SK-N-SH (cell line): ENCODE data around the gene PECR. TPM values are rescaled to one million over a fixed set of nuclear protein-coding genes. Genes with fewer than 3 reads are reported as not detected.

Experiments used
- CTCF ChIA-PET: fragments of 300-600, 350-600 bp; formaldehyde crosslinking; extraction: SDS; loops from one replicate; lab custom pipeline; 2021; lab: Yijun Ruan, JAX
- POLR2A ChIA-PET: fragments of 350-600 bp; sonication (Branson Sonifier 250); formaldehyde crosslinking; extraction: SDS; loops from one replicate; lab custom pipeline; 2020; ENCODE audit warnings: antibody characterized with exemption, inconsistent platforms; lab: Yijun Ruan, JAX
- DNase-seq: peaks from one replicate; pipeline ENCODE4 v3.0.0; 2012
- H2AFZ ChIP-seq: fragments of 200-600 bp; sonication (generic); 2 replicates; pipeline ENCODE4 v1.8.1; 2016; ENCODE audit warnings: antibody characterized with exemption, mild to moderate bottlenecking, low read depth
- H3F3A ChIP-seq: fragments of 200-600 bp; sonication (generic); replicated peaks from 2 replicates; pipeline ENCODE3; 2016; ENCODE audit warnings: antibody characterized with exemption, mild to moderate bottlenecking; ENCODE audit not compliant: insufficient read depth
- H3K27ac ChIP-seq, 2 experiments: fragments of 200-500 bp in 1 of 2; fragments of 200-600 bp in 1 of 2; sonication (Bioruptor generic) in 1 of 2; sonication (generic), shearing (Covaris generic) in 1 of 2; 2 replicates each; pipeline versions ENCODE4 v1.5.1 to v1.6.1; 2014 to 2016; ENCODE audit warnings: low read depth in 2 of 2, inconsistent platforms in 1 of 2, low read length in 1 of 2, mild to moderate bottlenecking in 1 of 2, mixed read lengths in 1 of 2
- H3K27me3 ChIP-seq: fragments of 200-600 bp; sonication (generic), shearing (Covaris generic); 2 replicates; pipeline ENCODE4 v1.6.1; 2016; ENCODE audit warnings: mixed run types; ENCODE audit not compliant: insufficient read depth
- H3K36me3 ChIP-seq, 2 experiments: fragments of 200-500 bp in 1 of 2; fragments of 200-600 bp in 1 of 2; sonication (Bioruptor generic) in 1 of 2; sonication (generic) in 1 of 2; replicated peaks in 1 of 2; 2 replicates each; pipeline versions ENCODE3 to v1.5.1; 2014 to 2016; ENCODE audit warnings: low read length in 1 of 2, mild to moderate bottlenecking in 1 of 2; ENCODE audit not compliant: insufficient read depth in 2 of 2, control insufficient read depth in 1 of 2
- H3K4me1 ChIP-seq, 2 experiments: fragments of 200-500 bp in 1 of 2; fragments of 200-600 bp in 1 of 2; sonication (Bioruptor generic) in 1 of 2; sonication (generic), shearing (Covaris generic) in 1 of 2; 2 replicates each; pipeline versions ENCODE4 v1.5.1 to v1.6.1; 2014 to 2016; ENCODE audit warnings: low read depth in 1 of 2, low read length in 1 of 2, mixed run types in 1 of 2; ENCODE audit not compliant: insufficient read depth in 2 of 2, control insufficient read depth in 1 of 2
- H3K4me2 ChIP-seq: fragments of 200-600 bp; sonication (generic), shearing (Covaris generic); 2 replicates; pipeline ENCODE4 v1.6.1; 2017; ENCODE audit warnings: mixed run types
- H3K4me3 ChIP-seq, 2 experiments: fragments of 200-500 bp in 1 of 2; fragments of 200-600 bp in 1 of 2; sonication (Bioruptor generic) in 1 of 2; sonication (generic), shearing (Covaris generic) in 1 of 2; 2 replicates each; pipeline versions ENCODE4 v1.5.1 to v1.8.1; 2014 to 2016; ENCODE audit warnings: low read depth in 2 of 2, inconsistent platforms in 1 of 2, low read length in 1 of 2, mild to moderate bottlenecking in 1 of 2, mixed read lengths in 1 of 2, moderate library complexity in 1 of 2
- H3K79me2 ChIP-seq: fragments of 200-600 bp; sonication (generic); 2 replicates; pipeline ENCODE4 v1.8.1; 2017; ENCODE audit warnings: mild to moderate bottlenecking; ENCODE audit not compliant: insufficient read depth
- H3K9ac ChIP-seq: fragments of 200-600 bp; sonication (generic); 2 replicates; pipeline ENCODE4 v1.6.1; 2017; ENCODE audit warnings: mixed run types
- H3K9me2 ChIP-seq: fragments of 200-600 bp; sonication (generic); 2 replicates; pipeline ENCODE4 v1.6.1; 2017; ENCODE audit warnings: mixed run types
- H3K9me3 ChIP-seq: fragments of 200-600 bp; sonication (generic); 2 replicates; pipeline ENCODE4 v1.6.1; 2017; ENCODE audit warnings: mixed run types, mild to moderate bottlenecking, moderate library complexity
- H4K20me1 ChIP-seq: fragments of 200-600 bp; sonication (generic); 2 replicates; pipeline ENCODE4 v1.6.1; 2017; ENCODE audit warnings: mild to moderate bottlenecking, mixed run types; ENCODE audit not compliant: insufficient read depth
- ELF1 ChIP-seq: IDR thresholded peaks from 2 replicates; pipeline ENCODE4 v1.4.0; 2012
- EP300 ChIP-seq, 2 experiments: IDR thresholded peaks; 2 replicates each; pipeline versions ENCODE4 v1.4.0 to v1.6.1; 2012; ENCODE audit warnings: borderline replicate concordance in 1 of 2, low read depth in 1 of 2, low read length in 1 of 2
- EZH2phosphoT487 ChIP-seq: fragments of 200-600 bp; sonication (generic); IDR thresholded peaks from 2 replicates; pipeline ENCODE4 v1.6.1; 2017; ENCODE audit warnings: low read depth, mixed run types, mild to moderate bottlenecking, antibody characterized with exemption, moderate library complexity, borderline replicate concordance
- GABPA ChIP-seq: IDR thresholded peaks from 2 replicates; pipeline ENCODE4 v1.4.0; 2012; ENCODE audit warnings: low read depth, mild to moderate bottlenecking
- GATA2 ChIP-seq: sonication (generic); formaldehyde crosslinking; IDR thresholded peaks from 2 replicates; pipeline ENCODE4 v1.5.0; 2020; ENCODE audit warnings: mild to moderate bottlenecking, missing genetic modification reagents
- IRF3 ChIP-seq: fragments of 150-350 bp; IDR thresholded peaks from 2 replicates; pipeline ENCODE4 v1.6.1; 2016; ENCODE audit warnings: mild to moderate bottlenecking, low read depth, low read length
- MAX ChIP-seq: IDR thresholded peaks from 2 replicates; pipeline ENCODE4 v1.4.0; 2012; ENCODE audit warnings: low read depth
- MXI1 ChIP-seq: IDR thresholded peaks from 2 replicates; pipeline ENCODE4 v1.6.1; 2012; ENCODE audit warnings: mild to moderate bottlenecking, low read depth, low read length, improper control_type of control experiment
- NFIC ChIP-seq: IDR thresholded peaks from 2 replicates; pipeline ENCODE4 v1.4.0; 2012; ENCODE audit warnings: borderline replicate concordance
- PBX3 ChIP-seq: IDR thresholded peaks from 2 replicates; pipeline ENCODE4; 2012
- POLR2AphosphoS5 ChIP-seq: IDR thresholded peaks from 2 replicates; pipeline ENCODE4 v1.6.1; 2012; ENCODE audit warnings: low read depth, low read length
- RAD21 ChIP-seq: IDR thresholded peaks from 2 replicates; pipeline ENCODE4 v1.6.1; 2012; ENCODE audit warnings: mild to moderate bottlenecking, low read length
- RCOR1 ChIP-seq: fragments of 150-350 bp; IDR thresholded peaks from 2 replicates; pipeline ENCODE4 v1.6.1; 2017; ENCODE audit warnings: antibody characterized with exemption, low read length
- REST ChIP-seq: IDR thresholded peaks from 2 replicates; pipeline ENCODE4 v1.6.1; 2012; ENCODE audit warnings: mild to moderate bottlenecking, low read depth, low read length, moderate library complexity
- RFX5 ChIP-seq: IDR thresholded peaks from 2 replicates; pipeline ENCODE4 v1.6.1; 2012; ENCODE audit warnings: mild to moderate bottlenecking, improper control_type of control experiment, low read length
- RXRA ChIP-seq: IDR thresholded peaks from 2 replicates; pipeline ENCODE4 v1.4.0; 2012; ENCODE audit warnings: low read depth, mild to moderate bottlenecking, borderline replicate concordance
- SIN3A ChIP-seq: IDR thresholded peaks from 2 replicates; pipeline ENCODE4 v1.6.1; 2012; ENCODE audit warnings: low read depth, mild to moderate bottlenecking, low read length, moderate library complexity, borderline replicate concordance
- SMC3 ChIP-seq: IDR thresholded peaks from 2 replicates; pipeline ENCODE4 v1.6.1; 2012; ENCODE audit warnings: low read depth, low read length, improper control_type of control experiment
- TCF12 ChIP-seq: IDR thresholded peaks from 2 replicates; pipeline ENCODE4 v1.4.0; 2012
- TEAD4 ChIP-seq: IDR thresholded peaks from 2 replicates; pipeline ENCODE4 v1.4.0; 2012; ENCODE audit warnings: mild to moderate bottlenecking, borderline replicate concordance; ENCODE audit not compliant: insufficient read depth
- USF1 ChIP-seq: IDR thresholded peaks from 2 replicates; pipeline ENCODE4 v1.4.0; 2012; ENCODE audit warnings: low read depth, borderline replicate concordance
- ZBTB33 ChIP-seq: IDR thresholded peaks from 2 replicates; pipeline ENCODE4 v1.4.0; 2012; ENCODE audit warnings: low read depth, borderline replicate concordance
- WGBS: methylation state at CpG from one replicate; pipeline ENCODE4 v1.1.6; 2017; ENCODE audit warnings: low lambda C conversion rate; 5-methylcytosine and 5-hydroxymethylcytosine counted together
- polyA plus RNA-seq, 3 experiments: library from polyadenylated mRNA; depleted of rRNA; stranded (reverse); fragments of >200 nt; gene quantifications; 2 replicates each; pipeline ENCODE4 v1.2.3, GENCODE V29; 2012

PECR gene
- polyA plus RNA-seq, 1 of the 3 experiments (the other 2 are of a cell fraction), result 18.6 TPM

- no peak for TF ChIP-seq RFX5
- no peak for TF ChIP-seq RAD21
- TF ChIP-seq POLR2AphosphoS5, result peak; percentile 88; the same call in 1 of the 2 replicates
Observed at GRCh38 chr2:216114714-216115531, 33.3 kb upstream of the PECR start (continued).

GRCh38 chr2:216114382-216114713 lies 32.7 kb upstream of the PECR start:
- Histone ChIP-seq H3K79me2 (peaks cover 92% of the 10 kb centered on the region), H3K4me3 (peak overlapping the region in 1 of 2 experiments; percentile 63; a peak in 1 of 4 replicates)
- CTCF ChIA-PET, result interaction anchor here (0.6 to 1.4 kb wide), 13 partner anchors 9 to 770 kb away, joined by 3 to 7 read pairs (median 4); no protein-coding TSS in a partner anchor
- TF ChIP-seq GATA2 (CRISPR knock-in tag) (no peak), SIN3A (no peak), PBX3 (no peak), REST (no peak), USF1 (no peak), RCOR1 (no peak), GABPA (no peak), SMC3 (no peak), TCF12 (no peak), TEAD4 (no peak), ELF1 (no peak), EP300 (IDR thresholded peaks at IDR 0.05; ENCODE audit: borderline replicate concordance in 1 of 2, low read depth in 1 of 2, low read length in 1 of 2) (no peak), POLR2AphosphoS5 (no peak), NFIC (no peak), ZBTB33 (no peak), RXRA (no peak), IRF3 (no peak), MXI1 (no peak), EZH2phosphoT487 (no peak), MAX (no peak)
- TF ChIP-seq, all 33 proteins: peak for 0
- Histone ChIP-seq H2AFZ (no peak overlapping the region), H4K20me1 (peaks cover 11% of the 10 kb centered on the region), H3K9me2 (no peaks in the 10 kb centered on the region), H3K36me3 (peaks cover 80 to 82% of the 10 kb centered on the region in 2 experiments), H3K4me1 (peaks cover 38 to 48% of the 10 kb centered on the region in 2 experiments), H3K4me2 (no peak overlapping the region), H3K27ac (peak overlapping the region; percentile 20 to 29), H3K9me3 (no peaks in the 10 kb centered on the region), H3K9ac (no peak overlapping the region), H3F3A (peaks cover 23% of the 10 kb centered on the region), H3K27me3 (no peaks in the 10 kb centered on the region)
- no peak for DNase-seq
- POLR2A ChIA-PET, result interaction anchor here (0.7 to 1.6 kb wide), 4 partner anchors 33 to 384 kb away, joined by 3 to 7 read pairs (median 4); partner anchors contain the start of genes PECR, RPL37A, SMARCAL1 and TMEM169
- WGBS, result 39% methylated on average over 4 of the region's 4 CpGs
